Esophagus muscularis mucosa (tissue), 4 donors: ENCODE measurements around the gene GTF2IRD1. TPM values are rescaled to one million over a fixed set of nuclear protein-coding genes. Genes with fewer than 3 reads are reported as not detected.
"Not testable (repeated sequence)": the region's sequence is repeated elsewhere in the genome, so short reads cannot be mapped to it uniquely, and the experiment has no call there.

Source experiments
- DNase-seq: peaks from one replicate; pipeline ENCODE4 v3.0.0-alpha.2; 2017; ENCODE audit errors: extremely low spot score
- H3K27ac ChIP-seq, 4 donors: fragments of 200-600 bp; sonication (generic); replicated peaks in 1 of 4; 1 replicate in 3 of 4; 2 replicates in 1 of 4; pipeline ENCODE4 v1.5.1; 2016 to 2019; ENCODE audit warnings: mild to moderate bottlenecking in 1 of 4
- H3K27me3 ChIP-seq, 4 donors: fragments of 200-600 bp; sonication (generic); one replicate each; pipeline versions ENCODE4 v1.5.1 to v1.6.0; 2016 to 2019
- H3K36me3 ChIP-seq, 4 donors: fragments of 200-600 bp; sonication (generic); one replicate each; pipeline ENCODE4 v1.5.1; 2016 to 2019
- H3K4me1 ChIP-seq, 4 donors: fragments of 200-600 bp; sonication (generic); one replicate each; pipeline ENCODE4 v1.5.1; 2016 to 2019
- H3K4me3 ChIP-seq, 4 donors: fragments of 200-600 bp; sonication (generic); 1 replicate in 2 of 4; 2 replicates in 2 of 4; pipeline ENCODE4 v1.5.1; 2016 to 2019; ENCODE audit warnings: mild to moderate bottlenecking in 4 of 4, moderate library complexity in 1 of 4
- H3K9me3 ChIP-seq, 4 donors: fragments of 200-600 bp; sonication (generic); 1 replicate in 3 of 4; 2 replicates in 1 of 4; pipeline ENCODE4 v1.5.1; 2016 to 2019
- CTCF ChIP-seq, 3 experiments: fragments of 200-600 bp in 2 of 3; fragments of 450-650 bp in 1 of 3; sonication (generic) in 2 of 3; IDR thresholded peaks; one replicate each; pipeline ENCODE4 v1.5.1; 2017 to 2019; ENCODE audit warnings: antibody characterized with exemption in 3 of 3, mild to moderate bottlenecking in 2 of 3, moderate library complexity in 1 of 3
- EP300 ChIP-seq: sonication (generic); formaldehyde crosslinking; IDR thresholded peaks from one replicate; pipeline ENCODE4 v1.6.1; 2017; ENCODE audit warnings: antibody characterized with exemption
- POLR2A ChIP-seq: fragments of 450-650 bp; IDR thresholded peaks from one replicate; pipeline ENCODE4 v1.6.1; 2017; ENCODE audit warnings: antibody characterized with exemption, moderate library complexity, mild to moderate bottlenecking, low read depth
- POLR2AphosphoS5 ChIP-seq, 2 donors: sonication (generic); formaldehyde crosslinking; IDR thresholded peaks; one replicate each; pipeline ENCODE4 v1.6.1; 2017; ENCODE audit warnings: antibody characterized with exemption in 2 of 2
- WGBS: methylation state at CpG from one replicate; pipeline ENCODE4 v1.1.5; 2018; 5-methylcytosine and 5-hydroxymethylcytosine counted together
- intact Hi-C: fragments of 100-400 bp; cut with DNase I; formaldehyde crosslinking; loops from one replicate; pipeline ENCODE4 v1.15.1; 2023
- total RNA-seq, 4 donors: library from RNA; depleted of rRNA; stranded (reverse); fragments of >200 nt; gene quantifications; one replicate each; pipeline versions ENCODE4 v1.1.0 to v1.2.1, GENCODE V29; 2016

Gene GTF2IRD1
- total RNA-seq, 4 donors from 2014 or later, result 20.8 to 24.0 (median 22.0) TPM

DNA sequence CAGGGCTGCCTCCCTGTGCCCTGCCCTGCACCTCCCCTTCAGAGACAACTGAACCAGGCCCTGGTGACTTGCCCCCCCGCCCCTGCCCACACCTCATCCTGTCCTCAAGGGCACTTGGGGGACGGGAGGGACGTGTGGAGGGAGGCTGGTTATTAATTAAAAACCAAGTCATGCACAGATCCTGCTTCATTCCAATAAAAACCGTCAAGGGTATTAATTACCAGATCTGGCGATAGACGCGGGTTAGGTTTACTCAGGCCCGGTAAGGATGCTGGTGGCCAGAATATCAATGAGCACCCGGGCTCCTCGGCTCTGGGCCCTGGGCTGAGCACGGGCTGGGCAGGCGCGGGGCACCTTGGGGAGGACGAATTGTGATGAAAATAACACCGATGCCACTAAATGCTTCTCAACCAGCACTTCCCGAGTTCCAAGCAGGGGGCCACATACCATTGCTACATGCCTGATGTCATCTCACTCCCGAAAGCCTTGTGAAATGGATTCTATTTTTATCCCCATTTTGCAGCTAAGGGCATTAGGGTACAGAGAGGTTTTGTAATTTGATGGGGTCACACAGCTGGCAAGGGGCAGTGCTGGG is 24.5 kb upstream of the GTF2IRD1 start:
- Histone ChIP-seq H3K4me1 (no peaks in the 10 kb centered on the region), H3K27me3 (no peaks in the 10 kb centered on the region), H3K4me3 (no peak overlapping the region), H3K36me3 (no peaks in the 10 kb centered on the region), H3K27ac (no peak overlapping the region), H3K9me3 (no peaks in the 10 kb centered on the region)
- 70% methylated on average over 15 of the region's 17 CpGs for WGBS
- no peak for TF ChIP-seq EP300
- no peak for TF ChIP-seq POLR2A
- TF ChIP-seq CTCF (IDR thresholded peaks at IDR 0.05), result no peak
- TF ChIP-seq POLR2AphosphoS5 (IDR thresholded peaks at IDR 0.05), result no peak
- DNase-seq, result no peak
- intact Hi-C loops, result no loop called here

- H3K27me3 ChIP-seq, result not testable (repeated sequence)
These were observed 23.3 kb upstream of the GTF2IRD1 start for GRCh38 chr7:74430409-74430808.

GRCh38 chr7:74430961-74431466 is 22.7 kb upstream of the GTF2IRD1 start:
- 60% methylated on average over 9 of the region's 12 CpGs for WGBS
- TF ChIP-seq POLR2A (no peak), CTCF (IDR thresholded peaks at IDR 0.05) (no peak), EP300 (no peak), POLR2AphosphoS5 (IDR thresholded peaks at IDR 0.05) (no peak)

More at GRCh38 chr7:74430409-74430808, 23.3 kb upstream of the GTF2IRD1 start:
- H3K27ac ChIP-seq, DNase-seq, H3K9me3 ChIP-seq, H3K4me3 ChIP-seq, intact Hi-C loops, H3K36me3 ChIP-seq, H3K4me1 ChIP-seq: not testable (repeated sequence)
- WGBS, result 89% methylated on average over 9 of the region's 9 CpGs

GRCh38 chr7:74437291-74437571 is 16.5 kb upstream of the GTF2IRD1 start:
- 100% methylated on average over 1 of the region's 1 CpG for WGBS
- DNase-seq, H3K4me3 ChIP-seq, H3K27ac ChIP-seq, intact Hi-C loops, H3K4me1 ChIP-seq, H3K36me3 ChIP-seq, H3K27me3 ChIP-seq: not testable (repeated sequence)
- peaks cover 0 to 12% (median 8%) of the 10 kb centered on the region in 4 donors for H3K9me3 ChIP-seq

More at GRCh38 chr7:74430961-74431466, 22.7 kb upstream of the GTF2IRD1 start:
- no peaks in the 10 kb centered on the region for H3K4me1 ChIP-seq
- H3K36me3 ChIP-seq, result no peaks in the 10 kb centered on the region
- H3K9me3 ChIP-seq, result no peaks in the 10 kb centered on the region
- H3K27ac ChIP-seq, result no peak overlapping the region
- no peaks in the 10 kb centered on the region for H3K27me3 ChIP-seq
- no peak overlapping the region for H3K4me3 ChIP-seq
- no peak for DNase-seq
- intact Hi-C loops, result no loop called here

- H3K36me3 ChIP-seq, result no peaks in the 10 kb centered on the region
- DNase-seq, result no peak
- no peak for TF ChIP-seq EP300
- TF ChIP-seq CTCF (IDR thresholded peaks at IDR 0.05), result no peak
- TF ChIP-seq POLR2AphosphoS5 (IDR thresholded peaks at IDR 0.05), result no peak
- no peak for TF ChIP-seq POLR2A
- H3K9me3 ChIP-seq, result peaks cover 0 to 12% (median 8%) of the 10 kb centered on the region in 4 donors
- intact Hi-C loops, result no loop called here
- H3K27me3 ChIP-seq, result no peaks in the 10 kb centered on the region
- no peaks in the 10 kb centered on the region for H3K4me1 ChIP-seq
- 97% methylated on average over 2 of the region's 2 CpGs for WGBS
- no peak overlapping the region for H3K27ac ChIP-seq
- H3K4me3 ChIP-seq, result no peak overlapping the region
These were observed 15.4 kb upstream of the GTF2IRD1 start for GRCh38 chr7:74438327-74438726.

- no peak for TF ChIP-seq POLR2AphosphoS5 (IDR thresholded peaks at IDR 0.05)
- no peak for TF ChIP-seq POLR2A
- TF ChIP-seq EP300, result no peak
- TF ChIP-seq CTCF (IDR thresholded peaks at IDR 0.05), result no peak
- H3K27ac ChIP-seq, result no peak overlapping the region
- peaks cover 0 to 12% (median 8%) of the 10 kb centered on the region in 4 donors for H3K9me3 ChIP-seq
- intact Hi-C loops, result no loop called here
- H3K4me1 ChIP-seq, result no peaks in the 10 kb centered on the region
- WGBS, result 95% methylated on average over 4 of the region's 4 CpGs
- no peaks in the 10 kb centered on the region for H3K36me3 ChIP-seq
- no peak overlapping the region for H3K4me3 ChIP-seq
- no peak for DNase-seq
- no peaks in the 10 kb centered on the region for H3K27me3 ChIP-seq
These were observed 14.2 kb upstream of the GTF2IRD1 start for GRCh38 chr7:74439541-74439940.

- not testable (repeated sequence) for H3K36me3 ChIP-seq, DNase-seq, H3K27me3 ChIP-seq, H3K4me1 ChIP-seq, H3K4me3 ChIP-seq, H3K27ac ChIP-seq
- 98% methylated on average over 3 of the region's 3 CpGs for WGBS
- H3K9me3 ChIP-seq, result peaks cover 0 to 12% (median 8%) of the 10 kb centered on the region in 4 donors
- intact Hi-C loops, result loop anchor here (10.0 kb wide), 1 partner anchor 125 kb away; no protein-coding TSS in a partner anchor
These were observed 13.6 kb upstream of the GTF2IRD1 start for GRCh38 chr7:74440143-74440542.
